ENCODE results near the gene PRKN.

DNA sequence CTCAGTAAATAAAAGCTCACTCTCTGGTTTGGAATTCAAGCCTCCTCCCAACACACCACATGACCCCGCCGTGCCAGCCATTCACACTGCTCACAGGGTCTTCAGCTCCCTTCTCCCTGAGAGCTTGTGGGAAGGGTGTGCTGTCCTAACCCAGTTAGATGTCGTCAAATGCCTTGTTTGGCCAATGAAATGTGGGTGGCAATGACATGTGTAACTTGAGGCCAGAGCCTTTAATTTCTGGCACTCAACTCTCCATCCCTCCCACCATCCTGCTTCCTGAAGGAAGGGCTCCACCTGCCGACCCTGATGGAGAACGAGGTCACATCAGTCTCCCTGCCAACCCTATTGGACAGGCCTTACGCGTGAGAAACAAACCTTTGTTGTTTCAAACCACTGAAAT is 1229.2 kb downstream of the PRKN start:
- TF ChIP-seq, protein P1, sequence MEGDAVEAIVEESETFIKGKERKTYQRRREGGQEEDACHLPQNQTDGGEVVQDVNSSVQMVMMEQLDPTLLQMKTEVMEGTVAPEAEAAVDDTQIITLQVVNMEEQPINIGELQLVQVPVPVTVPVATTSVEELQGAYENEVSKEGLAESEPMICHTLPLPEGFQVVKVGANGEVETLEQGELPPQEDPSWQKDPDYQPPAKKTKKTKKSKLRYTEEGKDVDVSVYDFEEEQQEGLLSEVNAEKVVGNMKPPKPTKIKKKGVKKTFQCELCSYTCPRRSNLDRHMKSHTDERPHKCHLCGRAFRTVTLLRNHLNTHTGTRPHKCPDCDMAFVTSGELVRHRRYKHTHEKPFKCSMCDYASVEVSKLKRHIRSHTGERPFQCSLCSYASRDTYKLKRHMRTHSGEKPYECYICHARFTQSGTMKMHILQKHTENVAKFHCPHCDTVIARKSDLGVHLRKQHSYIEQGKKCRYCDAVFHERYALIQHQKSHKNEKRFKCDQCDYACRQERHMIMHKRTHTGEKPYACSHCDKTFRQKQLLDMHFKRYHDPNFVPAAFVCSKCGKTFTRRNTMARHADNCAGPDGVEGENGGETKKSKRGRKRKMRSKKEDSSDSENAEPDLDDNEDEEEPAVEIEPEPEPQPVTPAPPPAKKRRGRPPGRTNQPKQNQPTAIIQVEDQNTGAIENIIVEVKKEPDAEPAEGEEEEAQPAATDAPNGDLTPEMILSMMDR (conservative IDR thresholded peaks at IDR 0.05; ENCODE audit: low read depth in 2 of 2): peak; percentile 66 to 88
- no peak for TF ChIP-seq EZH2 (IDR thresholded peaks at IDR 0.05; ENCODE audit: low read depth, unreplicated experiment)
- TF ChIP-seq, protein P2, sequence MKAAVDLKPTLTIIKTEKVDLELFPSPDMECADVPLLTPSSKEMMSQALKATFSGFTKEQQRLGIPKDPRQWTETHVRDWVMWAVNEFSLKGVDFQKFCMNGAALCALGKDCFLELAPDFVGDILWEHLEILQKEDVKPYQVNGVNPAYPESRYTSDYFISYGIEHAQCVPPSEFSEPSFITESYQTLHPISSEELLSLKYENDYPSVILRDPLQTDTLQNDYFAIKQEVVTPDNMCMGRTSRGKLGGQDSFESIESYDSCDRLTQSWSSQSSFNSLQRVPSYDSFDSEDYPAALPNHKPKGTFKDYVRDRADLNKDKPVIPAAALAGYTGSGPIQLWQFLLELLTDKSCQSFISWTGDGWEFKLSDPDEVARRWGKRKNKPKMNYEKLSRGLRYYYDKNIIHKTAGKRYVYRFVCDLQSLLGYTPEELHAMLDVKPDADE (IDR thresholded peaks at IDR 0.05): no peak
- TF ChIP-seq EZH2phosphoT487 (IDR thresholded peaks at IDR 0.05; ENCODE audit: unreplicated experiment): no peak
- TF ChIP-seq, protein P3, sequence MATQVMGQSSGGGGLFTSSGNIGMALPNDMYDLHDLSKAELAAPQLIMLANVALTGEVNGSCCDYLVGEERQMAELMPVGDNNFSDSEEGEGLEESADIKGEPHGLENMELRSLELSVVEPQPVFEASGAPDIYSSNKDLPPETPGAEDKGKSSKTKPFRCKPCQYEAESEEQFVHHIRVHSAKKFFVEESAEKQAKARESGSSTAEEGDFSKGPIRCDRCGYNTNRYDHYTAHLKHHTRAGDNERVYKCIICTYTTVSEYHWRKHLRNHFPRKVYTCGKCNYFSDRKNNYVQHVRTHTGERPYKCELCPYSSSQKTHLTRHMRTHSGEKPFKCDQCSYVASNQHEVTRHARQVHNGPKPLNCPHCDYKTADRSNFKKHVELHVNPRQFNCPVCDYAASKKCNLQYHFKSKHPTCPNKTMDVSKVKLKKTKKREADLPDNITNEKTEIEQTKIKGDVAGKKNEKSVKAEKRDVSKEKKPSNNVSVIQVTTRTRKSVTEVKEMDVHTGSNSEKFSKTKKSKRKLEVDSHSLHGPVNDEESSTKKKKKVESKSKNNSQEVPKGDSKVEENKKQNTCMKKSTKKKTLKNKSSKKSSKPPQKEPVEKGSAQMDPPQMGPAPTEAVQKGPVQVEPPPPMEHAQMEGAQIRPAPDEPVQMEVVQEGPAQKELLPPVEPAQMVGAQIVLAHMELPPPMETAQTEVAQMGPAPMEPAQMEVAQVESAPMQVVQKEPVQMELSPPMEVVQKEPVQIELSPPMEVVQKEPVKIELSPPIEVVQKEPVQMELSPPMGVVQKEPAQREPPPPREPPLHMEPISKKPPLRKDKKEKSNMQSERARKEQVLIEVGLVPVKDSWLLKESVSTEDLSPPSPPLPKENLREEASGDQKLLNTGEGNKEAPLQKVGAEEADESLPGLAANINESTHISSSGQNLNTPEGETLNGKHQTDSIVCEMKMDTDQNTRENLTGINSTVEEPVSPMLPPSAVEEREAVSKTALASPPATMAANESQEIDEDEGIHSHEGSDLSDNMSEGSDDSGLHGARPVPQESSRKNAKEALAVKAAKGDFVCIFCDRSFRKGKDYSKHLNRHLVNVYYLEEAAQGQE (IDR thresholded peaks at IDR 0.05; ENCODE audit: unreplicated experiment): no peak
- TF ChIP-seq ZNF114 (CRISPR knock-in tag; IDR thresholded peaks at IDR 0.05): no peak
- no peak for TF ChIP-seq POLR2AphosphoS5 (IDR thresholded peaks at IDR 0.05; ENCODE audit: low read depth)
- no peak for TF ChIP-seq STAT1 (IDR thresholded peaks at IDR 0.05; ENCODE audit: unreplicated experiment)
- TF ChIP-seq CREB1 (CRISPR knock-in tag; IDR thresholded peaks at IDR 0.05; ENCODE audit: low read depth): peak; percentile 61; the same call in 1 of the 2 replicates
- TF ChIP-seq NANOG (IDR thresholded peaks at IDR 0.05; ENCODE audit: borderline replicate concordance): no peak
- TF ChIP-seq JUNB (IDR thresholded peaks at IDR 0.05; ENCODE audit: unreplicated experiment): no peak
- no peak for TF ChIP-seq ZNF331 (CRISPR knock-in tag; IDR thresholded peaks at IDR 0.05; ENCODE audit: low read depth)
- TF ChIP-seq, protein P4, sequence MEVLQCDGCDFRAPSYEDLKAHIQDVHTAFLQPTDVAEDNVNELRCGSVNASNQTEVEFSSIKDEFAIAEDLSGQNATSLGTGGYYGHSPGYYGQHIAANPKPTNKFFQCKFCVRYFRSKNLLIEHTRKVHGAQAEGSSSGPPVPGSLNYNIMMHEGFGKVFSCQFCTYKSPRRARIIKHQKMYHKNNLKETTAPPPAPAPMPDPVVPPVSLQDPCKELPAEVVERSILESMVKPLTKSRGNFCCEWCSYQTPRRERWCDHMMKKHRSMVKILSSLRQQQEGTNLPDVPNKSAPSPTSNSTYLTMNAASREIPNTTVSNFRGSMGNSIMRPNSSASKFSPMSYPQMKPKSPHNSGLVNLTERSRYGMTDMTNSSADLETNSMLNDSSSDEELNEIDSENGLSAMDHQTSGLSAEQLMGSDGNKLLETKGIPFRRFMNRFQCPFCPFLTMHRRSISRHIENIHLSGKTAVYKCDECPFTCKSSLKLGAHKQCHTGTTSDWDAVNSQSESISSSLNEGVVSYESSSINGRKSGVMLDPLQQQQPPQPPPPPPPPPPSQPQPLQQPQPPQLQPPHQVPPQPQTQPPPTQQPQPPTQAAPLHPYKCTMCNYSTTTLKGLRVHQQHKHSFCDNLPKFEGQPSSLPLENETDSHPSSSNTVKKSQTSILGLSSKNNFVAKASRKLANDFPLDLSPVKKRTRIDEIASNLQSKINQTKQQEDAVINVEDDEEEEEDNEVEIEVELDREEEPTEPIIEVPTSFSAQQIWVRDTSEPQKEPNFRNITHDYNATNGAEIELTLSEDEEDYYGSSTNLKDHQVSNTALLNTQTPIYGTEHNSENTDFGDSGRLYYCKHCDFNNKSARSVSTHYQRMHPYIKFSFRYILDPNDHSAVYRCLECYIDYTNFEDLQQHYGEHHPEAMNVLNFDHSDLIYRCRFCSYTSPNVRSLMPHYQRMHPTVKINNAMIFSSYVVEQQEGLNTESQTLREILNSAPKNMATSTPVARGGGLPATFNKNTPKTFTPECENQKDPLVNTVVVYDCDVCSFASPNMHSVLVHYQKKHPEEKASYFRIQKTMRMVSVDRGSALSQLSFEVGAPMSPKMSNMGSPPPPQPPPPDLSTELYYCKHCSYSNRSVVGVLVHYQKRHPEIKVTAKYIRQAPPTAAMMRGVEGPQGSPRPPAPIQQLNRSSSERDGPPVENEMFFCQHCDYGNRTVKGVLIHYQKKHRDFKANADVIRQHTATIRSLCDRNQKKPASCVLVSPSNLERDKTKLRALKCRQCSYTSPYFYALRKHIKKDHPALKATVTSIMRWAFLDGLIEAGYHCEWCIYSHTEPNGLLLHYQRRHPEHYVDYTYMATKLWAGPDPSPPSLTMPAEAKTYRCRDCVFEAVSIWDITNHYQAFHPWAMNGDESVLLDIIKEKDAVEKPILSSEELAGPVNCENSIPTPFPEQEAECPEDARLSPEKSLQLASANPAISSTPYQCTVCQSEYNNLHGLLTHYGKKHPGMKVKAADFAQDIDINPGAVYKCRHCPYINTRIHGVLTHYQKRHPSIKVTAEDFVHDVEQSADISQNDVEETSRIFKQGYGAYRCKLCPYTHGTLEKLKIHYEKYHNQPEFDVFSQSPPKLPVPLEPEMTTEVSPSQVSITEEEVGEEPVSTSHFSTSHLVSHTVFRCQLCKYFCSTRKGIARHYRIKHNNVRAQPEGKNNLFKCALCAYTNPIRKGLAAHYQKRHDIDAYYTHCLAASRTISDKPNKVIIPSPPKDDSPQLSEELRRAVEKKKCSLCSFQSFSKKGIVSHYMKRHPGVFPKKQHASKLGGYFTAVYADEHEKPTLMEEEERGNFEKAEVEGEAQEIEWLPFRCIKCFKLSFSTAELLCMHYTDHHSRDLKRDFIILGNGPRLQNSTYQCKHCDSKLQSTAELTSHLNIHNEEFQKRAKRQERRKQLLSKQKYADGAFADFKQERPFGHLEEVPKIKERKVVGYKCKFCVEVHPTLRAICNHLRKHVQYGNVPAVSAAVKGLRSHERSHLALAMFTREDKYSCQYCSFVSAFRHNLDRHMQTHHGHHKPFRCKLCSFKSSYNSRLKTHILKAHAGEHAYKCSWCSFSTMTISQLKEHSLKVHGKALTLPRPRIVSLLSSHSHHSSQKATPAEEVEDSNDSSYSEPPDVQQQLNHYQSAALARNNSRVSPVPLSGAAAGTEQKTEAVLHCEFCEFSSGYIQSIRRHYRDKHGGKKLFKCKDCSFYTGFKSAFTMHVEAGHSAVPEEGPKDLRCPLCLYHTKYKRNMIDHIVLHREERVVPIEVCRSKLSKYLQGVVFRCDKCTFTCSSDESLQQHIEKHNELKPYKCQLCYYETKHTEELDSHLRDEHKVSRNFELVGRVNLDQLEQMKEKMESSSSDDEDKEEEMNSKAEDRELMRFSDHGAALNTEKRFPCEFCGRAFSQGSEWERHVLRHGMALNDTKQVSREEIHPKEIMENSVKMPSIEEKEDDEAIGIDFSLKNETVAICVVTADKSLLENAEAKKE (CRISPR knock-in tag; IDR thresholded peaks at IDR 0.05): 0 out of 2 replicates have a peak, but pooled peaks have one; percentile 11

Data from GM23338 (cell line).